Bronchial epithelial cell (primary cell): ENCODE measurements around the gene C14orf93. TPM values are rescaled to one million over a fixed set of nuclear protein-coding genes. Genes with fewer than 3 reads are reported as not detected.

Experiments used
- DNase-seq: peaks from one replicate; pipeline ENCODE4 v3.0.0-alpha.2; 2010; ENCODE audit warnings: low read depth
- FAIRE-seq: peaks from 2 replicates; lab custom pipeline; 2011; peaks lifted over from hg19 to GRCh38; lab: Jason Lieb, UNC
- H3K27me3 ChIP-seq: 2 replicates; pipeline ENCODE4 v1.5.1; 2011; ENCODE audit warnings: low read length; ENCODE audit not compliant: control insufficient read depth, insufficient read depth
- H3K36me3 ChIP-seq: 2 replicates; pipeline ENCODE4 v1.5.1; 2011; ENCODE audit warnings: low read length; ENCODE audit not compliant: control insufficient read depth, insufficient read depth
- H3K4me3 ChIP-seq: 2 replicates; pipeline ENCODE4 v1.5.1; 2011; ENCODE audit warnings: mild to moderate bottlenecking, low read depth, low read length, control low read depth
- CTCF ChIP-seq: IDR thresholded peaks from 2 replicates; pipeline ENCODE4 v1.5.1; 2011; ENCODE audit warnings: mild to moderate bottlenecking, moderate library complexity, low read length, control low read depth, inconsistent platforms; ENCODE audit not compliant: insufficient read depth, severe bottlenecking
- total RNA-seq: library from RNA; depleted of rRNA; stranded (reverse); fragments of >200 nt; gene quantifications from 2 replicates; pipeline ENCODE4 v1.2.1, GENCODE V29; 2014

The C14orf93 gene
- total RNA-seq, 1 donor from 2014 or later, result 7.4 TPM

- H3K36me3 ChIP-seq, result peaks cover 15% of the 10 kb centered on the region
- DNase-seq (no peak), FAIRE-seq (no peak)
- H3K27me3 ChIP-seq, result no peaks in the 10 kb centered on the region
- no peak for TF ChIP-seq CTCF
- peak overlapping the region; percentile 84 for H3K4me3 ChIP-seq
Observed at GRCh38 chr14:22980672-22981089, 29.3 kb downstream of the C14orf93 start.

- Histone ChIP-seq H3K27me3 (no peaks in the 10 kb centered on the region), H3K4me3 (peak overlapping the region; percentile 84), H3K36me3 (peaks cover 19% of the 10 kb centered on the region)
- no peak for FAIRE-seq
- no peak for TF ChIP-seq CTCF
- peak; percentile 78 for DNase-seq
Observed at GRCh38 chr14:22979748-22980392, 30.1 kb downstream of the C14orf93 start.

- Histone ChIP-seq H3K27me3 (no peaks in the 10 kb centered on the region), H3K4me3 (peak overlapping the region; percentile 84), H3K36me3 (peaks cover 26% of the 10 kb centered on the region)
- TF ChIP-seq CTCF, result no peak
- FAIRE-seq (no peak), DNase-seq (peak; percentile 96)
Observed at GRCh38 chr14:22978981-22979671, 30.8 kb downstream of the C14orf93 start.

GRCh38 chr14:22978487-22978837 is 31.5 kb downstream of the C14orf93 start:
- DNase-seq, result peak; percentile 32
- FAIRE-seq, result no peak
- Histone ChIP-seq H3K36me3 (peaks cover 30% of the 10 kb centered on the region), H3K27me3 (no peaks in the 10 kb centered on the region), H3K4me3 (peak overlapping the region; percentile 84)
- no peak for TF ChIP-seq CTCF

GRCh38 chr14:22977684-22978486 is 32.1 kb downstream of the C14orf93 start:
- DNase-seq (peak; percentile 62), FAIRE-seq (no peak)
- Histone ChIP-seq H3K4me3 (no peak overlapping the region), H3K36me3 (peaks cover 34% of the 10 kb centered on the region), H3K27me3 (no peaks in the 10 kb centered on the region)
- no peak for TF ChIP-seq CTCF
